ENCODE measurements around the gene HINT3.
A peak's percentile ranks its signal among the peaks of the same experiment; 100 is the strongest.
"Not testable (repeated sequence)": the region's sequence is repeated elsewhere in the genome, so short reads cannot be mapped to it uniquely, and the experiment has no call there.

The HINT3 gene

GRCh38 chr6:126010040-126010439 lies 53.5 kb downstream of the HINT3 start:
- DNase-seq: no peak

- no peak for DNase-seq
Measured at GRCh38 chr6:126015863-126016262, 59.3 kb downstream of the HINT3 start.

- DNase-seq: peak; percentile 2
Measured at GRCh38 chr6:126016591-126016990, 60.0 kb downstream of the HINT3 start.

- no peak for DNase-seq
Measured at GRCh38 chr6:126017668-126018067, 61.1 kb downstream of the HINT3 start.

GRCh38 chr6:126020305-126021050 lies 63.9 kb downstream of the HINT3 start:
- DNase-seq: no peak

- not testable (repeated sequence) for DNase-seq
Measured at GRCh38 chr6:126023474-126023873, 66.9 kb downstream of the HINT3 start.

- no peak for DNase-seq
Measured at GRCh38 chr6:126026001-126026400, 69.4 kb downstream of the HINT3 start.

- DNase-seq: no peak
Measured at GRCh38 chr6:126027601-126028000, 71.0 kb downstream of the HINT3 start.

Data from eye (tissue), 1 donor.